Measurements from ENCODE around the gene NUDT4B. TPM values are rescaled to one million over a fixed set of nuclear protein-coding genes. Genes with fewer than 3 reads are reported as not detected.
"Not testable (repeated sequence)": the region's sequence is repeated elsewhere in the genome, so short reads cannot be mapped to it uniquely, and the experiment has no call there.

NUDT4B gene
- polyA plus RNA-seq, 3 donors from 2014 or later = 1.8 to 6.5 (median 4.9) TPM

DNA sequence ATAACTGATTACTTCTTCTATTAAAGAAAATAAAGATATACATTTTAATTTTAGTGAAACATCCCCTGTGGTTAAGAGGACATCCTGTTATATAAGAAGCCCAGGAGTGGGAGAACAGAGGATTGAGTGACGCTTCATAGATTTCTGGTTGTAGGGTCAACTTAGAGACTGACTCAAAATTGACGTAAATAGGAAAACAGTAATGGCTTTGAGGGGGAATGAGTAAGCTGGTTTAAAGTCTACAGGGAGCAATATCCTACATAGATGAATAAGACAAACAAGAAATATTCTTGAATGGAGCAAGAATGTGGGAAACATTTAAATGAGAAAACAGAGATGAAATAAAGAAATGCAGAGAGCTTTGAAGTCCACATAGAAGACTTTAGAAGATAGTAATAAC, 20.7 kb upstream of the NUDT4B start:
- H3K4me3 Mint-ChIP-seq; H3K36me3 Mint-ChIP-seq; DNase-seq; H3K27me3 Mint-ChIP-seq (ENCODE audit: low read depth in 3 of 3); H3K9me3 Mint-ChIP-seq; H3K4me1 Mint-ChIP-seq; H3K27ac Mint-ChIP-seq: not testable (repeated sequence)

DNA sequence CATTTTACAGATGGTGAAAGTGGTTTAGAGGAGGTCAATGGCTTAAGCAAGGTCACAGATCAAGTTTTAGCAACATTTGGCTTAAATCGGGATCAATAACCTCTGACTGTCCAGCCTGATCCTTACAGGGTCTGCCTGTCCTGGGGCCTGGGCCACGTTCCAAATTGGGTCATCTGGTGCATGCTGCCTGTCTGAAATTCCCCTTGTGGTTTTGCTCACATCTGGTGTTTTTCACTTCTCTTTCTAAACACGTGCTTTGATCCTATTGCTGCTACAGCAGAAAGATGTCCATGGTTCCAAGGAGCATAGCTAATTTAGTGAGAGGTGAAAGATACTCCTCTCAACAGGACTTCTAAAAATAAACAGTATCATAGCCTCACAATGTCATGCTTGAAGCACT, 19.4 kb upstream of the NUDT4B start:
- not testable (repeated sequence) for DNase-seq; H3K4me3 Mint-ChIP-seq; H3K27ac Mint-ChIP-seq; H3K4me1 Mint-ChIP-seq; H3K36me3 Mint-ChIP-seq; H3K27me3 Mint-ChIP-seq (ENCODE audit: low read depth in 3 of 3); H3K9me3 Mint-ChIP-seq

DNA sequence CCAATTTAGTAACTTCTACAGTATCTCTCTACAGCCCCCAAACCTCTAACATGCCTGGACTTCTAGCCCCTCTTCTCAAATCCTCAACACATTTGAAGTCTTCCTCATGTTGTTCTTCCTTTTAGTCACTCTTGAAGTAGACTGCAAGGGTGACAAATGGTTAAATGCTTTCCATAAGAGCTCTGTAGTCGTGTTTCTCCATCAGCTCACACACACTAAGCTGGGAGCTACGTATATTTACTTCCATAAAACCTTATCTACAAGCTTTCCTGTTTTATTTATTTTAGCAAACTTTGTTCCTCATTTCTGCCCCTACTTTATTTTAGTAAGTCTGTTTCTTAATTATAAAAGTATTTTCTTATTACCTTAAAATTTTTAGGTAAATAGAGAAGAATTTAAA, 19.0 kb upstream of the NUDT4B start:
- not testable (repeated sequence) for H3K9me3 Mint-ChIP-seq; H3K27me3 Mint-ChIP-seq (ENCODE audit: low read depth in 3 of 3); H3K27ac Mint-ChIP-seq; DNase-seq; H3K4me1 Mint-ChIP-seq; H3K36me3 Mint-ChIP-seq; H3K4me3 Mint-ChIP-seq

DNA sequence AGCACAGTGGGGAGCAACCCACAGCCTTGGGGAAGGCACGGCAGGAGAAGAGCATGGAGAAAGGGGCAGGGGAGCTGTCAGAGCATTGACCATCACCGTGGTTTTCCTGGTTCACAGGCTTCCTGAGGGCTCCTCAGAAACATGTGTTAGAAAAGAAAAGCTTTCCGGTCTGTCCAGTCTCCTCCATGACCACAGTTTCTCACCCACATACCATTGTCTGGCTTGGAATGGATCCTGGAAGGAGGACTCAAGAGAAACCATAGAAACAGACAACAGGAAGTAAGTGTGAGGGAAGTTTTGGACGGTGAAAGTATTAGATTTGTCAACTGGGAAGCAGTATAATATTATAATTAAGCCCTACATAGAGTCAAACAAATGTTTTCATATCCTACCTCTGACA, 16.3 kb upstream of the NUDT4B start:
- not testable (repeated sequence) for H3K27me3 Mint-ChIP-seq (ENCODE audit: low read depth in 3 of 3); H3K4me3 Mint-ChIP-seq; H3K9me3 Mint-ChIP-seq; DNase-seq; H3K4me1 Mint-ChIP-seq; H3K27ac Mint-ChIP-seq; H3K36me3 Mint-ChIP-seq

DNA sequence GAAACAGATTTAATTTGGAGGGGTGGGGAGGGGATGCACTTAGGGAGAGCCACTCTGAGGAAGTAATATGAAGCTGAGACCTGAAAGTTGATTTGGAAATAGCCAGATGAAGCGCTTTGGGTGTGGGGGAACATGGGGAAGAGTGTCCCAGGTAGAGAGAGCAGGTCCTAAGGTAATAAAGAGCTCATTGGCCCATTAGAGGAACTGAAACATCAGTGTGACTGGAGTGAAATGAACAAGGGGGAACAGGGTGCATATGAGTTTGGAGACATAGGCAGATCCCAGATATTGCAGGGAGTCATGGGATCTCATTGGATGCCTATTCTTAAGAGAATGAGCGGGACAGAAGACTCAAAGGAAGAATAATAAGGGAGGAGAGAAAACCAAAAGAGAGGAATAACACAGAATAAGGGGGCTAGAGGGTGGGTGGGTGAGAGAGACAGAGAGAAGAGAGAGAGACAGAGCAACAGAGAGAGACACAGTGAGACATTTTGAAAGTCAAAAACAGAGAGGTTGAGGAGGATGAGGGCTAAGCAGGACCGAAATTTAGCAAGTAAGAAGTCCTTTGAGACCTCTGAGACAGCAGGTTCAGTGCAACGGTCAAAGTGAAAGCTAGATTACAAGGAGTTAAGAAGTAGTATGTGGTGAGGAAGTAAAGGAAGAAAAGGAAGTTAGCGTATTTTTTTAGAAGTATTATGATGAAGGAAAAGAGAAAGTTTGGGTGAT, 14.8 kb upstream of the NUDT4B start:
- DNase-seq; H3K4me3 Mint-ChIP-seq; H3K9me3 Mint-ChIP-seq; H3K4me1 Mint-ChIP-seq; H3K27me3 Mint-ChIP-seq (ENCODE audit: low read depth in 3 of 3); H3K27ac Mint-ChIP-seq; H3K36me3 Mint-ChIP-seq: not testable (repeated sequence)

DNA sequence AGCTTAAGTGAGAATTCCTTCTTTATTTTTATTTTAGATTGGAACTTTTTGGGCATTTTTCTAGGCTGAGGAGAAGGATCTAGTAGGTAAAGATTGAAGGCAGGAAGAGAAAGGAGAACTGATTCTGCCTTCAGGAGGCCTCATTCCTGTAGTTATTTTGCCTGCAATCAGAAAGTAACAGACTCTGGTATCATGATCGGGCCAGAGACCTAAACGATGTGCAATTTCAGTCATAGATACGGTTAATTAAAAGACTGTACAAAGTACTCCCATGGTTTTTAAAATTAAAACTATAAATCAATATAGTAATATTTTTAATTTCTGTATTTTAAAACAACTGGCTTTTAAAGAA, 14.3 kb upstream of the NUDT4B start:
- H3K4me1 Mint-ChIP-seq; H3K27me3 Mint-ChIP-seq (ENCODE audit: low read depth in 3 of 3); H3K9me3 Mint-ChIP-seq; H3K36me3 Mint-ChIP-seq; H3K4me3 Mint-ChIP-seq; H3K27ac Mint-ChIP-seq; DNase-seq: not testable (repeated sequence)

GRCh38 chr1:148735538-148735937, 13.0 kb upstream of the NUDT4B start:
- not testable (repeated sequence) for H3K27me3 Mint-ChIP-seq (ENCODE audit: low read depth in 3 of 3); H3K4me3 Mint-ChIP-seq; H3K27ac Mint-ChIP-seq; H3K4me1 Mint-ChIP-seq; H3K9me3 Mint-ChIP-seq; DNase-seq; H3K36me3 Mint-ChIP-seq

DNA sequence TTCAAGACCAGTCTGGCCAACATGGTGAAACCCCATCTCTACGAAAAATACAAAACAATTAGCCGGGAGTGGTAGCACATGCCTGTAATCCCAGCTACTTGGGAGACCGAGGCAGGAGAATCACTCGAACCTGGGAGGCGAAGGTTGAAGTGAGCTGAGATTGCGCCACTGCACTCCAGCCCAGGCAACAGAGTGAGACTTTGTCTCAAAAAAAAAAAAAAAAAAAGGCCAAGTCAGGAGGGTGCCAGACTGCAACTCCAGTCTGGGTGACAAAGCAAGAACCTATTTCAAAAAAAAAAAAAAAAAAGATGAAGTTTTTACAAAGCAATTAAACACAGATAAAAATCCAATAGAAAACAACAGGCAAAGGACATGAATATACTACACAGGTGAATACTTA, 9.9 kb upstream of the NUDT4B start:
- H3K4me1 Mint-ChIP-seq; H3K4me3 Mint-ChIP-seq; DNase-seq; H3K27ac Mint-ChIP-seq; H3K36me3 Mint-ChIP-seq; H3K27me3 Mint-ChIP-seq (ENCODE audit: low read depth in 3 of 3); H3K9me3 Mint-ChIP-seq: not testable (repeated sequence)

GRCh38 chr1:148743200-148743599, 5.4 kb upstream of the NUDT4B start:
- H3K27ac Mint-ChIP-seq; H3K9me3 Mint-ChIP-seq; H3K27me3 Mint-ChIP-seq (ENCODE audit: low read depth in 3 of 3); H3K36me3 Mint-ChIP-seq; DNase-seq; H3K4me1 Mint-ChIP-seq; H3K4me3 Mint-ChIP-seq: not testable (repeated sequence)

GRCh38 chr1:148743726-148744720, 4.6 kb upstream of the NUDT4B start:
- not testable (repeated sequence) for H3K9me3 Mint-ChIP-seq

DNA sequence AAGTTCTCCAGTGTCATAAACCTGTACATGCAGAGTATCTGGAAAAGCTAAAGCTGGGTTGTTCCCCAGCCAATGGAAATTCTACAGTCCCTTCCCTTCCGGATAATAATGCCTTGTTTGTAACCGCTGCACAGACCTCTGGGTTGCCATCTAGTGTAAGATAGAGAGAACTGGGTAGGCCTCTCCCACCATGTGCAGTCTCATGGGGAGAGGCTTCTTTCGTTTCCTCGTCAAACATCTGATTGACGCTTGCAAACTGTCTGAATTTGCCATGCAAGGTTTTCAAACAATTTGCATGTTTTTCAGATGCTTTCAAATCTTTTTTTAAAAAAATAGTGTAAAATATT, 734 bp downstream of the NUDT4B start:
- not testable (repeated sequence) for DNase-seq; H3K4me1 Mint-ChIP-seq; H3K4me3 Mint-ChIP-seq; H3K36me3 Mint-ChIP-seq; H3K9me3 Mint-ChIP-seq; H3K27ac Mint-ChIP-seq; H3K27me3 Mint-ChIP-seq (ENCODE audit: low read depth in 3 of 3)

More at GRCh38 chr1:148743726-148744720, 4.6 kb upstream of the NUDT4B start:
- H3K4me3 Mint-ChIP-seq; DNase-seq; H3K4me1 Mint-ChIP-seq; H3K36me3 Mint-ChIP-seq; H3K27ac Mint-ChIP-seq; H3K27me3 Mint-ChIP-seq (ENCODE audit: low read depth in 3 of 3): not testable (repeated sequence)

GRCh38 chr1:148756231-148756630, 7.7 kb downstream of the NUDT4B start:
- not testable (repeated sequence) for H3K9me3 Mint-ChIP-seq; H3K36me3 Mint-ChIP-seq; H3K27me3 Mint-ChIP-seq (ENCODE audit: low read depth in 3 of 3); H3K4me3 Mint-ChIP-seq; DNase-seq; H3K27ac Mint-ChIP-seq; H3K4me1 Mint-ChIP-seq

GRCh38 chr1:148757446-148757845, 8.9 kb downstream of the NUDT4B start:
- not testable (repeated sequence) for H3K36me3 Mint-ChIP-seq, DNase-seq, H3K9me3 Mint-ChIP-seq

GRCh38 chr1:148758412-148758811, 9.8 kb downstream of the NUDT4B start:
- H3K36me3 Mint-ChIP-seq; H3K27me3 Mint-ChIP-seq (ENCODE audit: low read depth in 3 of 3); H3K4me3 Mint-ChIP-seq; DNase-seq; H3K9me3 Mint-ChIP-seq; H3K27ac Mint-ChIP-seq; H3K4me1 Mint-ChIP-seq: not testable (repeated sequence)

More at GRCh38 chr1:148757446-148757845, 8.9 kb downstream of the NUDT4B start:
- not testable (repeated sequence) for H3K27ac Mint-ChIP-seq; H3K4me1 Mint-ChIP-seq; H3K27me3 Mint-ChIP-seq (ENCODE audit: low read depth in 3 of 3); H3K4me3 Mint-ChIP-seq

GRCh38 chr1:148758925-148759324, 10.4 kb downstream of the NUDT4B start:
- H3K4me3 Mint-ChIP-seq; DNase-seq; H3K27me3 Mint-ChIP-seq (ENCODE audit: low read depth in 3 of 3); H3K27ac Mint-ChIP-seq; H3K4me1 Mint-ChIP-seq; H3K9me3 Mint-ChIP-seq; H3K36me3 Mint-ChIP-seq: not testable (repeated sequence)
